ENCODE data around the gene SYNGR3. TPM values are rescaled to one million over a fixed set of nuclear protein-coding genes. Genes with fewer than 3 reads are reported as not detected.

SYNGR3 gene
- total and polyA plus RNA-seq, 2 of the 13 experiments (the other 11 are each of a cell fraction or from before 2014, with no cell fraction given) = 0.97 to 5.7 TPM

DNA sequence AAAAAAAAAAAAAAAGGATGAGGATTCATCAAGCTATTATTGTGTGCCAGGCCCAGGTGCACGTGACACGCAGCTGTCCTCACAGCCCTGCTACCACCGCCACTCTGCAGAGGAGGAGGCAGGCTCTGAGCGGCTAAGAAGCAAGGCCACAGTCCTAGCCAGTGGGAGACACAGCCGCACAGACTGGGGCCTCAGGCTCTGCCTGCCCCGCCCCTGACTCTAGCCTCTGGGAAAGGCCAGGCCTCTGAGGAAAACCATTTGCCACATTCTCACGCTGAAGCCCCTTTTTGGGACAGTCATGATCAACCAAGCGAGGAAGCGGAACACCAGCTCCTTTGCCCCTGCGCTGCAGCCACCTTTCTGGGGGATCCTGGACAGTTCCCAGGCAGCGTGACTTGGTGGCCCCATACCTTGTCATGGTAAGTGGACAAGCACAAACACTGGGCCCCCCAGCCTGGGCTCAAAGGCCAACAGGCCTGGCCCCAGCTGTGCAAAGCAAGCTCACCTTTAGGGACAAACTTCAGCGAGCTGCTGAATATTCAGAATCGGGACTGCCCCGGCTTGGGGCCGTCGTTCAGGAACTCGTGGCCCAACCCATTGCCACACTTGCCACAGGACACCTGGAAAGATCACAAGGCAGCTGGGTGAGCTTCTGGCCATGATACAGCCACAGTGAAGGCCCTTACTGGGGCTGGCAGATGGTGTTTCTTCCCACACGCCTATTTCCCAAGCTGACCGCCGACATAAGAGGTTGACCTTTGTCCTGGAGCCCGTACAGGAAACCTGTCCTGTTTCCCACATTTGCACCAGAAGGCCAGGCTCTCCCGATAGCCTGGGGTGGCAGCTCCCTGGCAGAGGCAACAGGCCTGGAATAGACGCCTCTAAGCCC, 49.3 kb upstream of the SYNGR3 start (continued):
- TF ChIP-seq, protein P1, sequence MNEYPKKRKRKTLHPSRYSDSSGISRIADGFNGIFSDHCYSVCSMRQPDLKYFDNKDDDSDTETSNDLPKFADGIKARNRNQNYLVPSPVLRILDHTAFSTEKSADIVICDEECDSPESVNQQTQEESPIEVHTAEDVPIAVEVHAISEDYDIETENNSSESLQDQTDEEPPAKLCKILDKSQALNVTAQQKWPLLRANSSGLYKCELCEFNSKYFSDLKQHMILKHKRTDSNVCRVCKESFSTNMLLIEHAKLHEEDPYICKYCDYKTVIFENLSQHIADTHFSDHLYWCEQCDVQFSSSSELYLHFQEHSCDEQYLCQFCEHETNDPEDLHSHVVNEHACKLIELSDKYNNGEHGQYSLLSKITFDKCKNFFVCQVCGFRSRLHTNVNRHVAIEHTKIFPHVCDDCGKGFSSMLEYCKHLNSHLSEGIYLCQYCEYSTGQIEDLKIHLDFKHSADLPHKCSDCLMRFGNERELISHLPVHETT (CRISPR knock-in tag; conservative IDR thresholded peaks at IDR 0.05) = no peak
- TF ChIP-seq ZNF441 (CRISPR knock-in tag; IDR thresholded peaks at IDR 0.05; ENCODE audit: borderline replicate concordance) (peak; percentile 56; the same call in 1 of the 2 replicates), ATF7-NPFF (CRISPR knock-in tag; IDR thresholded peaks at IDR 0.05; ENCODE audit: low read depth) (no peak; the same call in 1 of the 2 replicates), FOXA3 (CRISPR knock-in tag; IDR thresholded peaks at IDR 0.05) (peak; percentile 87), SRF (IDR thresholded peaks at IDR 0.05; ENCODE audit: low read depth, low read length) (no peak), FLYWCH1 (CRISPR knock-in tag; IDR thresholded peaks at IDR 0.05) (no peak), ZBTB20 (CRISPR knock-in tag; IDR thresholded peaks at IDR 0.05; ENCODE audit: borderline replicate concordance, low read depth) (peak; percentile 85; the same call in 1 of the 2 replicates), ZNF766 (CRISPR knock-in tag; IDR thresholded peaks at IDR 0.05; ENCODE audit: borderline replicate concordance) (0 out of 2 replicates have a peak, but pooled peaks have one; percentile 38), ZNF670 (CRISPR knock-in tag; IDR thresholded peaks at IDR 0.05; ENCODE audit: borderline replicate concordance) (no peak), FOXP1 (IDR thresholded peaks at IDR 0.05) (no peak), FOXP1 (CRISPR knock-in tag; IDR thresholded peaks at IDR 0.05) (peak; percentile 63; the same call in 1 of the 2 replicates), ZSCAN22 (CRISPR knock-in tag; IDR thresholded peaks at IDR 0.05) (no peak), HOXA3 (CRISPR knock-in tag; IDR thresholded peaks at IDR 0.05) (peak; percentile 77; the same call in 1 of the 2 replicates), HDAC6 (IDR thresholded peaks at IDR 0.05; ENCODE audit: low read depth, low read length) (no peak), CREB1 (IDR thresholded peaks at IDR 0.05) (no peak), CREB1 (CRISPR knock-in tag; IDR thresholded peaks at IDR 0.05) (0 out of 2 replicates have a peak, but pooled peaks have one; percentile 50), ZNF337 (CRISPR knock-in tag; IDR thresholded peaks at IDR 0.05; ENCODE audit: borderline replicate concordance, low read depth) (peak; percentile 78; the same call in 1 of the 2 replicates)
- TF ChIP-seq, protein P2, sequence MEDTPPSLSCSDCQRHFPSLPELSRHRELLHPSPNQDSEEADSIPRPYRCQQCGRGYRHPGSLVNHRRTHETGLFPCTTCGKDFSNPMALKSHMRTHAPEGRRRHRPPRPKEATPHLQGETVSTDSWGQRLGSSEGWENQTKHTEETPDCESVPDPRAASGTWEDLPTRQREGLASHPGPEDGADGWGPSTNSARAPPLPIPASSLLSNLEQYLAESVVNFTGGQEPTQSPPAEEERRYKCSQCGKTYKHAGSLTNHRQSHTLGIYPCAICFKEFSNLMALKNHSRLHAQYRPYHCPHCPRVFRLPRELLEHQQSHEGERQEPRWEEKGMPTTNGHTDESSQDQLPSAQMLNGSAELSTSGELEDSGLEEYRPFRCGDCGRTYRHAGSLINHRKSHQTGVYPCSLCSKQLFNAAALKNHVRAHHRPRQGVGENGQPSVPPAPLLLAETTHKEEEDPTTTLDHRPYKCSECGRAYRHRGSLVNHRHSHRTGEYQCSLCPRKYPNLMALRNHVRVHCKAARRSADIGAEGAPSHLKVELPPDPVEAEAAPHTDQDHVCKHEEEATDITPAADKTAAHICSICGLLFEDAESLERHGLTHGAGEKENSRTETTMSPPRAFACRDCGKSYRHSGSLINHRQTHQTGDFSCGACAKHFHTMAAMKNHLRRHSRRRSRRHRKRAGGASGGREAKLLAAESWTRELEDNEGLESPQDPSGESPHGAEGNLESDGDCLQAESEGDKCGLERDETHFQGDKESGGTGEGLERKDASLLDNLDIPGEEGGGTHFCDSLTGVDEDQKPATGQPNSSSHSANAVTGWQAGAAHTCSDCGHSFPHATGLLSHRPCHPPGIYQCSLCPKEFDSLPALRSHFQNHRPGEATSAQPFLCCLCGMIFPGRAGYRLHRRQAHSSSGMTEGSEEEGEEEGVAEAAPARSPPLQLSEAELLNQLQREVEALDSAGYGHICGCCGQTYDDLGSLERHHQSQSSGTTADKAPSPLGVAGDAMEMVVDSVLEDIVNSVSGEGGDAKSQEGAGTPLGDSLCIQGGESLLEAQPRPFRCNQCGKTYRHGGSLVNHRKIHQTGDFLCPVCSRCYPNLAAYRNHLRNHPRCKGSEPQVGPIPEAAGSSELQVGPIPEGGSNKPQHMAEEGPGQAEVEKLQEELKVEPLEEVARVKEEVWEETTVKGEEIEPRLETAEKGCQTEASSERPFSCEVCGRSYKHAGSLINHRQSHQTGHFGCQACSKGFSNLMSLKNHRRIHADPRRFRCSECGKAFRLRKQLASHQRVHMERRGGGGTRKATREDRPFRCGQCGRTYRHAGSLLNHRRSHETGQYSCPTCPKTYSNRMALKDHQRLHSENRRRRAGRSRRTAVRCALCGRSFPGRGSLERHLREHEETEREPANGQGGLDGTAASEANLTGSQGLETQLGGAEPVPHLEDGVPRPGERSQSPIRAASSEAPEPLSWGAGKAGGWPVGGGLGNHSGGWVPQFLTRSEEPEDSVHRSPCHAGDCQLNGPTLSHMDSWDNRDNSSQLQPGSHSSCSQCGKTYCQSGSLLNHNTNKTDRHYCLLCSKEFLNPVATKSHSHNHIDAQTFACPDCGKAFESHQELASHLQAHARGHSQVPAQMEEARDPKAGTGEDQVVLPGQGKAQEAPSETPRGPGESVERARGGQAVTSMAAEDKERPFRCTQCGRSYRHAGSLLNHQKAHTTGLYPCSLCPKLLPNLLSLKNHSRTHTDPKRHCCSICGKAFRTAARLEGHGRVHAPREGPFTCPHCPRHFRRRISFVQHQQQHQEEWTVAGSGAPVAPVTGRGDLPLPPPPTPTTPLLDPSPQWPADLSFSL (CRISPR knock-in tag; IDR thresholded peaks at IDR 0.05) = no peak

Measured in HepG2 (cell line).